ENCODE results near the gene TSKS. TPM values are rescaled to one million over a fixed set of nuclear protein-coding genes. Genes with fewer than 3 reads are reported as not detected.

The TSKS gene
- total RNA-seq, 1 experiment from 2014 or later: 0.76 TPM

DNA sequence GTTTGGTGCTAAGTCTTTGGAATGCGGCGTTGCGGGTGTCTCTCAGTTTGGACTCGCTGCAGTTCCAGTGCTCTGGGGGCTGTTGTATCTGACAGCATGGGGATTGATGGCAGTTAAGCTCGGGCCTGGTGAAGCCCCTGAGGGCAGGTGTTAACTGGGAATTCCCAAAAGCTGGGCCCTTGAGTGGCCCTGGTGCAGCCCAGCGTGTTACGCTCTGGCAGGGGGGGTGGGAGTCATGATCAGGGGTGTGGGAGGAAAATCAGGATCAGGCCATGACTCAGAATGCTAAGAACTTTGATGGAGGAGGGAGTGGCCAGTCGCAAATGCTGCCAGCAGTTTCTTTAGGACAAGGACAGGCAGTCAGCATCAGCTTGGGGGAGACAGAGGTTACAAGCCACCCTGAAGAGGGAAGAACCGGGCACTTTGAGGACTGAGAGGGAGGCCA, 23.3 kb upstream of the TSKS start:
- Histone ChIP-seq H3K9me3 (ENCODE audit: control insufficient read depth in 1 of 2, insufficient read depth in 1 of 2, low read depth in 1 of 2, low read length in 2 of 2) (no peaks in the 10 kb centered on the region), H3K79me2 (ENCODE audit: insufficient read depth, low read length) (no peaks in the 10 kb centered on the region), H4K20me1 (ENCODE audit: insufficient read depth) (no peaks in the 10 kb centered on the region), H3K9ac (ENCODE audit: low read length) (peak overlapping the region; percentile 39), H3K27me3 (ENCODE audit: insufficient read depth, low read length) (no peaks in the 10 kb centered on the region), H3K27ac (ENCODE audit: low read depth, low read length) (peak overlapping the region; percentile 49), H3K36me3 (ENCODE audit: control insufficient read depth in 1 of 2, insufficient read depth in 2 of 2, low read length in 2 of 2) (peaks cover 7 to 10% of the 10 kb centered on the region in 2 experiments; a peak in 3 of 4 replicates), H3K4me1 (ENCODE audit: control insufficient read depth in 1 of 2, insufficient read depth in 2 of 2, low read length in 2 of 2) (peaks cover 11 to 21% of the 10 kb centered on the region in 2 experiments), H3K4me2 (ENCODE audit: low read length) (peak overlapping the region; percentile 77), H3K4me3 (replicated peaks in 1 of 2; ENCODE audit: low read depth in 1 of 2, low read length in 2 of 2) (peak overlapping the region in 1 of 2 experiments; percentile 38; a peak in 1 of 4 replicates), H3K9me2 (ENCODE audit: insufficient read depth) (no peaks in the 10 kb centered on the region), H2AFZ (ENCODE audit: low read depth, low read length, poor library complexity, severe bottlenecking) (no peak overlapping the region)
- ChIA-PET CTCF (no interaction called here), POLR2A (no interaction called here), RAD21 (ENCODE audit: low non-redundant PET in 1 of 2, low total read pairs in 2 of 2, uncharacterized antibody in 2 of 2, unreplicated experiment in 2 of 2) (interaction anchor here in 1 of 2 experiments (0.9 kb wide), 1 partner anchor 20 kb away, joined by 6 read pairs; the partner anchor contains the start of gene AP2A1)
- no TSS peak for BruUV-seq (replicated peaks)
- ATAC-seq: peak; percentile 83
- TF ChIP-seq JUND (IDR thresholded peaks at IDR 0.05) (peak; percentile 56; the same call in 1 of the 2 replicates), FOSL1 (IDR thresholded peaks at IDR 0.05; ENCODE audit: low read depth) (peak; percentile 63; the same call in 1 of the 2 replicates), EGR1 (IDR thresholded peaks at IDR 0.05; ENCODE audit: low read depth) (peak; percentile 21; the same call in 1 of the 2 replicates)
- TF ChIP-seq, protein P1, sequence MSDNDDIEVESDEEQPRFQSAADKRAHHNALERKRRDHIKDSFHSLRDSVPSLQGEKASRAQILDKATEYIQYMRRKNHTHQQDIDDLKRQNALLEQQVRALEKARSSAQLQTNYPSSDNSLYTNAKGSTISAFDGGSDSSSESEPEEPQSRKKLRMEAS (IDR thresholded peaks at IDR 0.05): no peak
- DNase-seq (ENCODE audit: low read depth, low spot score): no peak
- intact Hi-C loops (cut with micrococcal nuclease): no loop called here

DNA sequence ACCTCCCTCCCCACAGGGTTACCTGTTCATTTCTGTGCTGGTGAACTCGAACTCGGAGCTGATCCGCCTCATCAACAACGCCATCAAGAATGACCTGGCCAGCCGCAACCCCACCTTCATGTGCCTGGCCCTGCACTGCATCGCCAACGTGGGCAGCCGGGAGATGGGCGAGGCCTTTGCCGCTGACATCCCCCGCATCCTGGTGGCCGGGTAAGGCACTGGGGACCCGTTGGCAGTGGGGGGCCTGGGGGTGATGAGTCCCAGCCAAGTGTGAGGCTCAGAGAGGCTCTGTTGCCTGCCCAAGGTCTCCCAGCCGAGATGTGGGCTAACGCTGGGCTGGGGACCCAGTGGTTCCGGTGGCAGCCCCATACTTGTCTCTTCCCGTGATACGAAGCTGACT, 19.4 kb upstream of the TSKS start:
- ChIA-PET POLR2A (no interaction called here), CTCF (no interaction called here), RAD21 (ENCODE audit: low non-redundant PET in 1 of 2, low total read pairs in 2 of 2, uncharacterized antibody in 2 of 2, unreplicated experiment in 2 of 2) (no interaction called here)
- DNase-seq (ENCODE audit: low read depth, low spot score) (no peak), ATAC-seq (no peak)
- peaks cover 11 to 21% of the 10 kb centered on the region in 2 experiments for H3K4me1 ChIP-seq (ENCODE audit: control insufficient read depth in 1 of 2, insufficient read depth in 2 of 2, low read length in 2 of 2)
- H2AFZ ChIP-seq (ENCODE audit: low read depth, low read length, poor library complexity, severe bottlenecking): no peak overlapping the region
- no peaks in the 10 kb centered on the region for H3K79me2 ChIP-seq (ENCODE audit: insufficient read depth, low read length)
- H3K9me3 ChIP-seq (ENCODE audit: control insufficient read depth in 1 of 2, insufficient read depth in 1 of 2, low read depth in 1 of 2, low read length in 2 of 2): no peaks in the 10 kb centered on the region
- no peak overlapping the region for H3K9ac ChIP-seq (ENCODE audit: low read length)
- no peak overlapping the region for H3K27ac ChIP-seq (ENCODE audit: low read depth, low read length)
- BruUV-seq (replicated peaks): no TSS peak
- no peaks in the 10 kb centered on the region for H3K9me2 ChIP-seq (ENCODE audit: insufficient read depth)
- H4K20me1 ChIP-seq (ENCODE audit: insufficient read depth): no peaks in the 10 kb centered on the region
- H3K4me3 ChIP-seq (replicated peaks in 1 of 2; ENCODE audit: low read depth in 1 of 2, low read length in 2 of 2): no peak overlapping the region
- H3K27me3 ChIP-seq (ENCODE audit: insufficient read depth, low read length): no peaks in the 10 kb centered on the region
- peaks cover 2 to 10% of the 10 kb centered on the region in 2 experiments; a peak in 2 of 4 replicates for H3K36me3 ChIP-seq (ENCODE audit: control insufficient read depth in 1 of 2, insufficient read depth in 2 of 2, low read length in 2 of 2)
- H3K4me2 ChIP-seq (ENCODE audit: low read length): no peak overlapping the region
- intact Hi-C loops (cut with micrococcal nuclease): no loop called here
- TF ChIP-seq TCF7L2 (IDR thresholded peaks at IDR 0.05; ENCODE audit: borderline replicate concordance, extremely low read depth, insufficient read depth, insufficient read length) (no peak), YY1 (IDR thresholded peaks at IDR 0.05; ENCODE audit: extremely low read depth, insufficient replicate concordance, low read depth, low read length) (no peak), CBX3 (IDR thresholded peaks at IDR 0.05; ENCODE audit: low read depth) (no peak), CEBPB (IDR thresholded peaks at IDR 0.05; ENCODE audit: low read depth) (no peak), SP1 (IDR thresholded peaks at IDR 0.05; ENCODE audit: low read depth) (no peak), POLR2A (IDR thresholded peaks at IDR 0.05; ENCODE audit: borderline replicate concordance, extremely low read depth, insufficient read depth, insufficient read length) (no peak), FOSL1 (IDR thresholded peaks at IDR 0.05; ENCODE audit: low read depth) (no peak), SRF (IDR thresholded peaks at IDR 0.05; ENCODE audit: low read depth) (no peak), RAD21 (IDR thresholded peaks at IDR 0.05; ENCODE audit: low read depth) (no peak), CTCF (IDR thresholded peaks at IDR 0.05 in 2 of 3, conservative IDR thresholded peaks at IDR 0.05 in 1 of 3; ENCODE audit: borderline replicate concordance in 1 of 3, insufficient read depth in 1 of 3, low read depth in 2 of 3, low read length in 2 of 3) (no peak), EGR1 (IDR thresholded peaks at IDR 0.05; ENCODE audit: low read depth) (no peak), POLR2AphosphoS5 (IDR thresholded peaks at IDR 0.05; ENCODE audit: low read depth, low read length) (no peak)
- TF ChIP-seq, protein P1 (IDR thresholded peaks at IDR 0.05): no peak
- TF ChIP-seq, protein P2, sequence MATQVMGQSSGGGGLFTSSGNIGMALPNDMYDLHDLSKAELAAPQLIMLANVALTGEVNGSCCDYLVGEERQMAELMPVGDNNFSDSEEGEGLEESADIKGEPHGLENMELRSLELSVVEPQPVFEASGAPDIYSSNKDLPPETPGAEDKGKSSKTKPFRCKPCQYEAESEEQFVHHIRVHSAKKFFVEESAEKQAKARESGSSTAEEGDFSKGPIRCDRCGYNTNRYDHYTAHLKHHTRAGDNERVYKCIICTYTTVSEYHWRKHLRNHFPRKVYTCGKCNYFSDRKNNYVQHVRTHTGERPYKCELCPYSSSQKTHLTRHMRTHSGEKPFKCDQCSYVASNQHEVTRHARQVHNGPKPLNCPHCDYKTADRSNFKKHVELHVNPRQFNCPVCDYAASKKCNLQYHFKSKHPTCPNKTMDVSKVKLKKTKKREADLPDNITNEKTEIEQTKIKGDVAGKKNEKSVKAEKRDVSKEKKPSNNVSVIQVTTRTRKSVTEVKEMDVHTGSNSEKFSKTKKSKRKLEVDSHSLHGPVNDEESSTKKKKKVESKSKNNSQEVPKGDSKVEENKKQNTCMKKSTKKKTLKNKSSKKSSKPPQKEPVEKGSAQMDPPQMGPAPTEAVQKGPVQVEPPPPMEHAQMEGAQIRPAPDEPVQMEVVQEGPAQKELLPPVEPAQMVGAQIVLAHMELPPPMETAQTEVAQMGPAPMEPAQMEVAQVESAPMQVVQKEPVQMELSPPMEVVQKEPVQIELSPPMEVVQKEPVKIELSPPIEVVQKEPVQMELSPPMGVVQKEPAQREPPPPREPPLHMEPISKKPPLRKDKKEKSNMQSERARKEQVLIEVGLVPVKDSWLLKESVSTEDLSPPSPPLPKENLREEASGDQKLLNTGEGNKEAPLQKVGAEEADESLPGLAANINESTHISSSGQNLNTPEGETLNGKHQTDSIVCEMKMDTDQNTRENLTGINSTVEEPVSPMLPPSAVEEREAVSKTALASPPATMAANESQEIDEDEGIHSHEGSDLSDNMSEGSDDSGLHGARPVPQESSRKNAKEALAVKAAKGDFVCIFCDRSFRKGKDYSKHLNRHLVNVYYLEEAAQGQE (IDR thresholded peaks at IDR 0.05; ENCODE audit: low read depth): no peak
